ENCODE results near the gene TMEM35B.
"Not testable (repeated sequence)": the region's sequence is repeated elsewhere in the genome, so short reads cannot be mapped to it uniquely, and the experiment has no call there.

The TMEM35B gene

DNA sequence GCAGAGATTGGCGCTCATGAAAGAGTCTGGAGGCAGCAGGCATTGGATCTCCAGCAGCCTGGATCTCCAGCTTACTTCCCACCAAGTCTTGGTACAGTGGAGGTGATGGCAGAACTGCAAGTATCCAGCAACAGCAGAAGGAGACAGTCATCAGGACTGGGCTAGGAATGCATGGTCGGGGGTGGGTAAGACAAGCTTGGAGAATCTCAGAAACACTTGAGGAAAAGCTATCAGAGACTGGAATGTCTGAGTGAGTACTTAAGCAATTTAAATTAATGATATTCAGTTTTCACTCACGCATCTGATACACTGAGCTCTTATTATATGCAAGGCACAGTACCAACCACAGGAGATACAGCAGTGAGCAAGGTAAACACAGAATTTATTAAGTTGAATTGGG, 9.8 kb downstream of the TMEM35B start:
- DNase-seq: no peak

DNA sequence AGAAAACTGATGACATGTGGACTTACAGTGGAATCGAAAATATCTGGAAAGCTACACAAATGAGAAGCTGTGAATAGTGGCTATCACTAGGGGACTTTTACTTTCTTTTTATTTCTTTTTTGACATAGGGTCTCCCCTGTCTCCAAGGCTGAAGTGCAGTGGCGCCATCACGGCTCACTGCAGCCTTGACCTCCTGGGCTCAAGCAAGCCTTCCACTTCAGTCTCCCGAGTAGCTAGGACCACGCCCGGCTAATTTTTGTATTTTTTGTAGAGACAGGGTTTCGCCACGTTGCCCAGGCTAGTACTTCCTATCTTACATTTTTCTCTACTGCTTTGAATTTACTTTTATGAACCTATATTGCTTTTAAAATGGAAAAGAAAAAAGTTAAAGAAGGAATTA, 10.5 kb downstream of the TMEM35B start:
- no peak for DNase-seq

DNA sequence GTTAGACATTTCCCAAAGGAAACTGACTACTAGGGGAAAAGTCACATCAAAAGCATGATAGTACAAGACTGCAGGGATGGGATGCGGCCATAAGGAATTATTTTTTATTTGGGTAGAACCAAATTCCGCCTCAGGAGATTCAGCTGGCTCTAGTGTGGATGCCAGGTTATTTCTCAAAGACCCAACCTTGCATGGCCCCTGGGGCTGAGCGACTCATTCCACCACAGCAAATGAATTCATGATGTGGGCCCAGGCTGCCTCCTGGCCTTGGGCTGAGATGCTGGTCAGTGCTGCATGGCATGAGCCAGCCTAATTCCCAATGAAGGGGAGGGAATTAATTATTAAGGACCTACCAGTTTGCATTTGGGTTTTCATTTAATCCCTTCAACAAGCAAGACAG, 11.8 kb downstream of the TMEM35B start:
- DNase-seq: no peak

DNA sequence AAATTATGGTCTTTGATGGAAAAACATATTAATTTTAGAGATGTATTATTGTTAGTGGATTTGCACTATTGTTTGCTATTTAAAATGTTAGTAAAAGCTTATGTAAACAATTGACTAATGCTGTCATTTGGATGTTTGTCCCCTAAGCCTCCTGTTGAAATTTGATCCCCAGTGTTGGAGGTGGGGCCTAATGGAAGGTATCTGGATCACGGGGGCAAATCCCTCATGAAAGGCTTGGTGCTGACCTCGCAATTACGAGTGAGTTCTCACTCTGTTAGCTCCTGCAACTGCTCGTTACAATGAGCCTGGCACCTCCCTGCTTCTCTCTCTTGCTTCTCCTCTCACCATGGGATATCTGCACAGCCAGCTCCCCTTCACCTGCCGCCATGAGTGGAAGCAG, 14.3 kb downstream of the TMEM35B start:
- peak; percentile 98 for DNase-seq

DNA sequence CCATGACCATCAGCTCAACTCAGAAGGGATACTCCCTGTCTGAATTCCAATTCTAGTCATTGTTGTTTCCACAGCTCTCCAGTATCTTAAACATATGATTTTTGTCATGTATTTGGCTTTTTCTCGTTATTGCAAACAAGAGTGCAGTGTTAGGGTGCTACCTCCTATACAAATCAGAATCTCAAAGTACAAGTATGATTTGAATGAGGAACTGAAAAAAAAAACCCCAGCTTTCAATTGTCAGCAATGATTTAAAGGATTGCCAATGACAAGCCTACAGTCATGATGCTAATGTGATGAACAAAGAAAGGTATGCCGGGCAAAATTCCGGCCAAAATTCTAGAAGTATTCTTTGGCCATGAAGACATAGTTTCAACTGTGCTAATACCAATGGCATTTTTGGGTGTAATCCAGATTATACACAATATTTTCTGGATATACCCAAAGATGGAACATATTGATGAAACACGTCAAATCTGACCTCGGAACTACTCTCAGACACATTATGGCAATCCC, 14.9 kb downstream of the TMEM35B start:
- DNase-seq: no peak

DNA sequence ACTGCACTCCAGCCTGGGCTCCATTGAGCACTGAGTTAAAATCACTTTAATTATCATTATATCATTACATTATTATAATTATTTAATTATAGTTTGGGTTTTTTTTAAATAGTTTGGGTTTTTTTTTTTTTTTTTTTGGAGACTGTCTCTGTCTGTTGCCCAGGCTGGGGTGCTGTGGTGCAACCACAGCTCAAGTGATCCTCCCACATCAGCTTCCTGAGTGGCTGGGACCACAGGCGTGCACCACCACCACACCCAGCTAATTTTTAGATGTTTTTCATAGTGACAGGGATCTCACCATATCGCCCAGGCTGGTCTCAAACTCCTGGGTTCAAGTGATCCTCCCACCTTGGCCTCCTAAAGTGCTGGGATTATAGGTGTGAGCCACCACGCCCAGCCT, 16.9 kb downstream of the TMEM35B start:
- DNase-seq: not testable (repeated sequence)

DNA sequence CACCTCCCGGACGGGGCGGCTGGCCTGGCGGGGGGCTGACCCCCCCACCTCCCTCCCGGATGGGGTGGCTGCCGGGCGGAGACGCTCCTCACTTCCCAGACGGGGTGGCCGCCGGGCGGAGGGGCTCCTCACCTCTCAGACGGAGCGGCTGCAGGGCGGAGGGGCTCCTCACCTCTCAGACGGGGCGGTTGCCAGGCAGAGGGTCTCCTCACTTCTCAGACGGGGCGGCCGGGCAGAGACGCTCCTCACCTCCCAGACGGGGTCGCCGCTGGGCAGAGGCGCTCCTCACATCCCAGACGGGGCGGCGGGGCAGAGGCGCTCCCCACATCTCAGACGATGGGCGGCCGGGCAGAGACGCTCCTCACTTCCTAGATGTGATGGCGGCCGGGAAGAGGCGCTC, 17.5 kb downstream of the TMEM35B start:
- DNase-seq: not testable (repeated sequence)

DNA sequence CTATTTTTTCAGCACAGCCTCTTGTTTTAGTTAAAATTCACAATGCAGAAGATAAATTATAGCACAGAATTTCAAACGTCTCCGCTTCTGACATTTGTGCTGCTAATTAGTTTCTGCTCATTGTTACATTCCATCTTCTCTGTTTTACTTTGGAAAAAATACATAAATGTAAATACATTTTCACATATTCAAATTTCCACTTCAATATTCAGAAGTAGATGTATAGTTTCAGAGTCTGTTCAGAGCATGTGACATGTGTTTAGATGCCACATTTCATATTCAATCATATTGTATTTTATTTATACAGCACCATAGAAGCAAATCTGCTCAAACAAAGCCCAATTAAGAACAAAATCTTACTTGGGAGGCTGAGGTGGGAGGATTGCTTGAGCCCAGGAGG, 19.6 kb downstream of the TMEM35B start:
- no peak for DNase-seq

DNA sequence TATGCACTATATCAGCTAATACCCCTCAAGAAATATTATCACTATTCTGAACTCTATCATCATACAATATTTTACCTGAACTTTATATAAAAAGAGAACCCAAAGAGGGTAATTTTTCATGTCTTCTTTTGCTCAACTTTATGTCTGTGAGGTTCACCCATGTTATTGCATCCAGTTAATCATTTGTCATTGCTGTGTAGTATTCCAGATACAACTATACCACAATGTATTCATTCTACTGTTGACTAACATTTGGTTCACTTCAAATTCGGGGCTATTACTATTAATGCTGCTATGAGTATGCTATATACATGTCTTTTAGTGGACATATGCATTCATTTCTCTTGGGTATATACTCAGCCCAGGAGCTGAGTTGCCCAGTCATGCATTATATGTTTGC, 34.7 kb downstream of the TMEM35B start:
- no peak for DNase-seq

DNA sequence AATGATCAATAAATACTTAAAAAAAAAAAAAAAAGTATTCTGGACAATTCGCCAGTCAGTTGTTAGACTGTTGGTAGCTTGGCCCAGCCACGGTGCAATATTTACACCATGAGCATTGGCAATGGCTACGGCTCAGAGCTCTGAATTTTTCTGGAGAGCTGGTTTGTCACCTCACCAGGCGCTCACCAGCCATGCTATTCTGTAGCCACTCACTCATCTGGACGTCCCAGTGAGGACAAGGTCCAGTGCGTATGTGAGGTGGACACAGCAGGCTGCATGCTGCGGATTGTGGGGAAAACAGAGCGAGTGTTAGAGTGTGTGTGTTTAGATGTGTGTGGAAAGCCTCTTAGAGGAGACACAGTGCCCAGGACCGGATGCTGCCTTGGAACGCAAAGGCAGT, 36.4 kb downstream of the TMEM35B start:
- DNase-seq: not testable (repeated sequence)

DNA sequence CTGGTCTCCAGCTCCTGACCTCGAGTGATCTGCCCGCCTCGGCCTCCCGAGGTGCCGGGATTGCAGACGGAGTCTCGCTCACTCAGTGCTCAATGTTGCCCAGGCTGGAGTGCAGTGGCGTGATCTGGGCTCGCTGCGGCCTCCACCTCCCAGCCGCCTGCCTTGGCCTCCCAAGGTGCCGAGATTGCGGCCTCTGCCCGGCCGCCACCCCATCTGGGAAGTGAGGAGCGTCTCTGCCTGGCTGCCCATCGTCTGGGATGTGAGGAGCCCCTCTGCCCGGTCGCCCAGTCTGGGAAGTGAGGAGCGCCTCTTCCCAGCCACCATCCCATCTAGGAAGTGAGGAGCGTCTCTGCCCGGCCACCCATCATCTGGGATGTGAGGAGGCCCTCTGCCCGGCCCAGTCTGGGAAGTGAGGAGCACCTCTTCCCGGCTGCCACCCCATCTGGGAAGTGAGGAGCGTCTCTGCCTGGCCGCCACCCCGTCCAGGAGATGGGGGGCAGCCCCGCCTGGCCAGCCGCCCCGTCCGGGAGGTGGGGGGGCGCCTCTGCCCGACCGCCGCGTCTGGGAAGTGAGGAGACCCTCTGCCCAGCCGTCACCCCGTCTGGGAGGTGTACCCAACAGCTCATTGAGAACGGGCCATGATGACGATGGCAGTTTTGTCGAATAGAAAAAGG, 37.4 kb downstream of the TMEM35B start:
- DNase-seq: not testable (repeated sequence)

DNA sequence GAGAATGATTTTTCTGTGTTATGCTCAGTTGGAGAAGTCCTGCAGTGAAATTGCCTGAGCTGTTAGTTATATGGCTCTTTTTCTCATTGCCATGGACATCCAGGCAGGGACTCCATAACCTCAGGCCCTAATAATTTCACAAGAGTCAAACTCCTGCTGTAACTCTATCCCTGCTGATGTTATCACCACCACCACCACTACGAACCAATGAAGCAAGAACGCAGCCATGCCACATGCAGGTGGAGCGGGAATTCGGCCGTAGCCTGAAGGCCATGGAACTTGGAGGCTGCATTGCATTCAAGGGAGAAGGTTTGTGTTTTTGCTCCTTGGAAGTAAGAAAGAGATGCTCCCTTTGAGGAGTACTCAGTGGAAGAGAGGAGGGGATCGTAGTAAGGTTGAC, 38.9 kb downstream of the TMEM35B start:
- no peak for DNase-seq

DNA sequence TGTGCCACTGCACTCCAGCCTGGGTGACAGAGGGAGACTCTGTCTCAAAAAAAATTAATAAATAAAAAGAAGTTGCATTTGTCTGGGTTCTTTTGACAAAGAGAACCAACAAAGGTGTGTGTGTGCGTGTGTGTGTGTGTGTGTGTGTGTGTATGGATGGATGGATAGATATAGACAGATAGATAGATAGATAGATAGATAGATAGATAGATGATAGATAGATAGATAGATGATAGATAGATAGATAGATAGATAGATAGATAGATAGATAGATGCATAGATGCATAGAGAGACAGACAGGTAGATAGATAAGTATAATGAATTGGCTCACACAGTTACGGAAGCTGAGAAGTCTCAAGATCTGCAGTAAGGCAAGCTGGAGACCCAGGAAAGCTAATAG, 43.3 kb downstream of the TMEM35B start:
- DNase-seq: not testable (repeated sequence)
